Ishikawa (cell line): ENCODE measurements around the gene UPF3B.

Source experiments
- CEBPB ChIP-seq: IDR thresholded peaks from 2 replicates; pipeline ENCODE4 v1.6.1; 2012
- CREB1 ChIP-seq: IDR thresholded peaks from 2 replicates; pipeline ENCODE4 v1.6.1; 2012; ENCODE audit warnings: low read depth
- EGR1 ChIP-seq: IDR thresholded peaks from 2 replicates; pipeline ENCODE4 v1.6.1; 2012
- EP300 ChIP-seq: IDR thresholded peaks from 2 replicates; pipeline ENCODE4 v1.6.1; 2012; ENCODE audit warnings: borderline replicate concordance
- FOXM1 ChIP-seq: IDR thresholded peaks from 2 replicates; pipeline ENCODE4 v1.6.1; 2012; ENCODE audit warnings: low read depth, borderline replicate concordance
- NFIC ChIP-seq: IDR thresholded peaks from 2 replicates; pipeline ENCODE4 v1.6.1; 2012
- RAD21 ChIP-seq: IDR thresholded peaks from 2 replicates; pipeline ENCODE4 v1.6.1; 2012; ENCODE audit warnings: low read depth
- TAF1 ChIP-seq: IDR thresholded peaks from 2 replicates; pipeline ENCODE4 v1.6.1; 2012; ENCODE audit warnings: low read depth, mild to moderate bottlenecking
- TCF12 ChIP-seq: IDR thresholded peaks from 2 replicates; pipeline ENCODE4 v1.6.1; 2012; ENCODE audit warnings: low read depth
- TEAD4 ChIP-seq: IDR thresholded peaks from 2 replicates; pipeline ENCODE4 v1.6.1; 2012
- YY1 ChIP-seq: IDR thresholded peaks from 2 replicates; pipeline ENCODE4 v1.6.1; 2012; ENCODE audit warnings: low read depth
- ZBTB7A ChIP-seq: IDR thresholded peaks from 2 replicates; pipeline ENCODE4 v1.6.1; 2012; ENCODE audit warnings: low read depth
- TF ChIP-seq, protein P1 (sequence below): IDR thresholded peaks from 2 replicates; pipeline ENCODE4 v1.6.1; 2012; ENCODE audit warnings: low read depth, mild to moderate bottlenecking
- TF ChIP-seq, protein P2 (sequence below): IDR thresholded peaks from 2 replicates; pipeline ENCODE4 v1.6.1; 2012
- TF ChIP-seq, protein P3 (sequence below): IDR thresholded peaks from 2 replicates; pipeline ENCODE4 v1.6.1; 2012

UPF3B gene, protein sequence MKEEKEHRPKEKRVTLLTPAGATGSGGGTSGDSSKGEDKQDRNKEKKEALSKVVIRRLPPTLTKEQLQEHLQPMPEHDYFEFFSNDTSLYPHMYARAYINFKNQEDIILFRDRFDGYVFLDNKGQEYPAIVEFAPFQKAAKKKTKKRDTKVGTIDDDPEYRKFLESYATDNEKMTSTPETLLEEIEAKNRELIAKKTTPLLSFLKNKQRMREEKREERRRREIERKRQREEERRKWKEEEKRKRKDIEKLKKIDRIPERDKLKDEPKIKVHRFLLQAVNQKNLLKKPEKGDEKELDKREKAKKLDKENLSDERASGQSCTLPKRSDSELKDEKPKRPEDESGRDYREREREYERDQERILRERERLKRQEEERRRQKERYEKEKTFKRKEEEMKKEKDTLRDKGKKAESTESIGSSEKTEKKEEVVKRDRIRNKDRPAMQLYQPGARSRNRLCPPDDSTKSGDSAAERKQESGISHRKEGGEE

DNA sequence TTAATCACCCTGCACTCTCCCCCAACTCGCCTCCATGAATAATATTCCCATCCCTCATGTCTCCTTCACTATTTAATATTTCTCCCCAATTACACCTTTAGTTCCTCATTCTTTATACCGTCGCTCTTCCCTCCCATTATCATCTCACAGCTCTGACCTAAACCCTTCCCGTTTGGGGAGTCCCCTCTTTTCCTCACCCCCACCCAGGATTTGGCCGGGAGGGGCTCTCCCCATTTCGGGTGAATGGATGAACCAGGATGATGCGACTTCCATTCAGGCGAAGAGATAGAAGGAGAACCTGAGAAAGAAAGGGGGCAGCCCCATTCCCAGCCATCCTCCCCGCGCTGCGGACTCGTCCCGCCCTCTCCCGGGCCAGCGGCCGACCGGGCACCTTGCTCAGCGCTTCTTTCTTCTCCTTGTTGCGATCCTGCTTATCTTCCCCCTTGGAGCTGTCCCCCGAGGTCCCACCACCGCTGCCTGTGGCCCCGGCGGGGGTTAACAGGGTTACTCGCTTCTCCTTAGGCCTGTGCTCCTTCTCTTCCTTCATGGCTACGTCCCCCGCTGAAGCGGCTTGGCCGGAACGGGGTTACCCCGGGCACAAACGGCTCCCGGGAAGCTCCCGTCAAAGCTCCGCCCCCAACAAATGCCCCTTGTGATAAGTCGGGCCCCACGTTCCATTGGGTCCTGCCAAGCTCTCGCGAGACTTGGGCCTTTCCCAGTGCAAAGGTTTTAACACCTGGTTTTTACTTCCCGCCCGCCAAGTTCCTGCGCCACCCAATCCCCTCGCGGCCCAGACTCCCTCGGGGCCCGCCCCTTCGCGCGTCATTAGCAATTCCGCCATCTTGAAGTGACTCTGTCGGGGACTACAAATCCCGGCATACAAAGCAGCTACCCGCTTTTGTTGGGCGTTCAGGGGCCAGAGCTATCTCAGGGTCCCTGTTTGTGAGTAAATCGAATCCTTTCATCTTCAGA is at the start of gene UPF3B:
Gene UPF3B (minus strand): TSS at position 582 of the 972 bp plus-strand sequence. CDS start 35 bp downstream, at position 547.
- no peak for TF ChIP-seq RAD21
- TF ChIP-seq, protein P1, sequence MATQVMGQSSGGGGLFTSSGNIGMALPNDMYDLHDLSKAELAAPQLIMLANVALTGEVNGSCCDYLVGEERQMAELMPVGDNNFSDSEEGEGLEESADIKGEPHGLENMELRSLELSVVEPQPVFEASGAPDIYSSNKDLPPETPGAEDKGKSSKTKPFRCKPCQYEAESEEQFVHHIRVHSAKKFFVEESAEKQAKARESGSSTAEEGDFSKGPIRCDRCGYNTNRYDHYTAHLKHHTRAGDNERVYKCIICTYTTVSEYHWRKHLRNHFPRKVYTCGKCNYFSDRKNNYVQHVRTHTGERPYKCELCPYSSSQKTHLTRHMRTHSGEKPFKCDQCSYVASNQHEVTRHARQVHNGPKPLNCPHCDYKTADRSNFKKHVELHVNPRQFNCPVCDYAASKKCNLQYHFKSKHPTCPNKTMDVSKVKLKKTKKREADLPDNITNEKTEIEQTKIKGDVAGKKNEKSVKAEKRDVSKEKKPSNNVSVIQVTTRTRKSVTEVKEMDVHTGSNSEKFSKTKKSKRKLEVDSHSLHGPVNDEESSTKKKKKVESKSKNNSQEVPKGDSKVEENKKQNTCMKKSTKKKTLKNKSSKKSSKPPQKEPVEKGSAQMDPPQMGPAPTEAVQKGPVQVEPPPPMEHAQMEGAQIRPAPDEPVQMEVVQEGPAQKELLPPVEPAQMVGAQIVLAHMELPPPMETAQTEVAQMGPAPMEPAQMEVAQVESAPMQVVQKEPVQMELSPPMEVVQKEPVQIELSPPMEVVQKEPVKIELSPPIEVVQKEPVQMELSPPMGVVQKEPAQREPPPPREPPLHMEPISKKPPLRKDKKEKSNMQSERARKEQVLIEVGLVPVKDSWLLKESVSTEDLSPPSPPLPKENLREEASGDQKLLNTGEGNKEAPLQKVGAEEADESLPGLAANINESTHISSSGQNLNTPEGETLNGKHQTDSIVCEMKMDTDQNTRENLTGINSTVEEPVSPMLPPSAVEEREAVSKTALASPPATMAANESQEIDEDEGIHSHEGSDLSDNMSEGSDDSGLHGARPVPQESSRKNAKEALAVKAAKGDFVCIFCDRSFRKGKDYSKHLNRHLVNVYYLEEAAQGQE, result no peak
- TF ChIP-seq YY1, result peak; percentile 87
- TF ChIP-seq, protein P2, sequence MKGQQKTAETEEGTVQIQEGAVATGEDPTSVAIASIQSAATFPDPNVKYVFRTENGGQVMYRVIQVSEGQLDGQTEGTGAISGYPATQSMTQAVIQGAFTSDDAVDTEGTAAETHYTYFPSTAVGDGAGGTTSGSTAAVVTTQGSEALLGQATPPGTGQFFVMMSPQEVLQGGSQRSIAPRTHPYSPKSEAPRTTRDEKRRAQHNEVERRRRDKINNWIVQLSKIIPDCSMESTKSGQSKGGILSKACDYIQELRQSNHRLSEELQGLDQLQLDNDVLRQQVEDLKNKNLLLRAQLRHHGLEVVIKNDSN, result peak; percentile 50; the same call in 1 of the 2 replicates
- TF ChIP-seq EP300, result no peak
- TF ChIP-seq TAF1, result peak; percentile 53
- no peak for TF ChIP-seq ZBTB7A
- TF ChIP-seq NFIC, result no peak
- TF ChIP-seq CREB1, result no peak

DNA sequence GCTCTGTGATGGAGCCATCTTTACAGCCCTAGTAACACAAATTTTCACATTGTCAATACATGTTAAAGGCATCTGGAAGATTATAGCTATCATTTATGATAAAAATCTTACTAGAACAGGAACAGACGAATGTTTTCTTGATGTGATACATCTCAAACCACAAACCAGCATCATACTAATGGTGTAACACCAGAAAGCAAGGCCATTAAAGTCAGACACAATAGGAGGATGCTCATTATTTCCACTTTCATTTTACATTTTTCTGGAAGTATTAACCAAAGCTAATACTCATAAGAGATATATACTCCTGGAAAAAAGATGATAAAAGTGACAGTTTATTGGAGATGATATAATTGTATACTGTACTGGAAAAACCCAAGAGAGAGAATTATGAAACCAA is 48.2 kb upstream of the UPF3B start:
- TF ChIP-seq TEAD4, result no peak

DNA sequence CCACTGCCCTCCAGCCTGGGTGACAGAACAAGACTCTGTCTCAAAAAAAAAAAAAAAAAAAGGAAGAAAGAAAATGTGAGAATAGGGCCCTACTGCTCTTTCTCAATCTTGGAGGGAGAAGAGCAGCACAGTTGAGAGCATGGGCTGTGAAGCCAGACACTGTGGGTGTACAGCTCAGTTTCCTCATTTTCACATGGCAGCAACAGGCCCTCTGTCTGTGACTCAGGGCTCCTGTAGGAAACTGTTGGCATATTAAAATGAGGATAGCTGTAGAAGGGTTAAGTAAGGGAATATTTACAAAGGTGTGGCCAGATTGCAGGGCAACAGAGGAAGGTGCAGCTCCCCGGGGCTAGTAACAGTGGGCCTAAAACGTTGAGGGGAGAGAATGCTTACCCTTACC is 46.4 kb upstream of the UPF3B start:
- TF ChIP-seq, protein P3, sequence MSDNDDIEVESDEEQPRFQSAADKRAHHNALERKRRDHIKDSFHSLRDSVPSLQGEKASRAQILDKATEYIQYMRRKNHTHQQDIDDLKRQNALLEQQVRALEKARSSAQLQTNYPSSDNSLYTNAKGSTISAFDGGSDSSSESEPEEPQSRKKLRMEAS, result no peak
- TF ChIP-seq FOXM1 (no peak), NFIC (no peak), CREB1 (no peak), CEBPB (no peak), RAD21 (no peak), TCF12 (no peak), EGR1 (no peak), TEAD4 (no peak), EP300 (no peak), YY1 (no peak), ZBTB7A (no peak), TAF1 (no peak)
- TF ChIP-seq, protein P1, result no peak
- TF ChIP-seq, protein P2, result no peak

DNA sequence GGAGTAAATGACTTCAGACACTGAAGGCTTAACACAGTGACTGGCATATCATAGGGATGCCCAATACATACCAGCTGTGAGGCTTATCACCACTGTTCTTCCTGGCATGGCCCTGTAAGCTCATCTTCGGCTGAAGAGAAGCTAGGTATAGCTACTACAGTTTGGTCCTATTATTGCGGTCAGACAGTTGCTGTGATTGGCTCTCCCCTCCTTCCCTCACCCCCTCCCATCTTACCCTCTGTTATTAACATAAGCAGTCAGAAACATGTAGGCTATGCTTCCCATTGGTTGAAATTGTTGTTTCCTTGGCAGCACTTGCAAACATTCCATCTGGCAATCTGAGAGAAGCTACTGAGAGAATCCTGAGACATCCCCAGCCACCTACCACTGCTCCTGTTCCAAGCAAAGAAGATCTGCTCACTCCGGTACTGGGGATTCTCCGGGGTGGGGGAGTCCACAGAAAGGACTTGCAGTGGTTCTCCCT is 43.1 kb upstream of the UPF3B start, which contains the start of gene AKAP14:
Gene AKAP14 (plus strand): TSS at position 51 of the 484 bp plus-strand sequence. CDS start 7,331 bp downstream, outside the sequence.
- TF ChIP-seq CEBPB (no peak), TCF12 (no peak), YY1 (no peak)
- TF ChIP-seq, protein P2, result no peak

DNA sequence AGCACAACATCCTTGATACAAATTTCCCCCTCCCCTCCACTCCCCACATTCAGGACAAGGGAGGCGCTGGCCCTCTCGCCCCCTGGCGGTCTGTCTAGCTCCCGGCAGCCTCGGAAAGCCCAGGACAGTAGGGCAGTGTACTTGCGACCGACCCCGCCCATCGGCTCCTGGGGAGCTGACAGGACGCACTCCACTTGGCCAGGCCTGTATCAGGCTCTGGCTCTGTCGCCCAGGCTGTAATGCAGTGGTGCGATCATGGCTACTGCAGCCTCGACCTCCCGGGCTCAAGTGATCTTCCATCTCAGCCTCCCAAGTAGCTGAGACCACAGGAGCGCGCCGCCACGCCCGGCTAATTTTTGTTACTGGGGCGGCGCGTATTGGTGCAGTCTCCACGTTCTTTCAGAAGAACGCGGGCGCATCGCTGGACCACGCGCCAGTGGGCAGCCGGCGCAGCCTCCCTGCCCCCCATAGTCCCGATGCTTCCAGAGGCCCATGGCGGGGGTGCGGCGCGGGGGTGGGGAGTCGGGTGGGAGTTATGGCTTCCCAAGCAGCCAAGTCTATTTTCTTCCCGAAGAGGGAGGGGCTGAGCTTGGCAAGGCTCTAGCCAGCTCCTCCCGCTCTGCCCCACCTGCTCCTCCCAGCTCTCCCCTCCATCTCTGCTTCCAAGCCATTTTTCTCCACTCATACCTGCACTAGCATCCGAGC is 35.1 kb upstream of the UPF3B start:
- peak; percentile 27; the same call in 1 of the 2 replicates for TF ChIP-seq RAD21
- TF ChIP-seq, protein P3, result 0 out of 2 replicates have a peak, but pooled peaks have one; percentile 22
- no peak for TF ChIP-seq EP300
